SU-DHL-6 (cell line): Measurements from ENCODE around the gene DIAPH2.

Source experiments
- H2AFZ ChIP-seq: fragments of 200-600 bp; sonication (generic); 2 replicates; pipeline ENCODE4 v1.6.1; 2014; ENCODE audit warnings: low read depth, mild to moderate bottlenecking, moderate library complexity, mixed read lengths, antibody characterized with exemption, low read length; ENCODE audit not compliant: severe bottlenecking
- H3F3A ChIP-seq: fragments of 200-600 bp; shearing (Covaris generic); 2 replicates; pipeline ENCODE4 v1.6.0; 2016; ENCODE audit warnings: antibody characterized with exemption, mild to moderate bottlenecking; ENCODE audit not compliant: insufficient read depth
- H3K27ac ChIP-seq: fragments of 200-600 bp; sonication (generic); 2 replicates; pipeline ENCODE4 v1.5.1; 2016; ENCODE audit warnings: low read depth, mild to moderate bottlenecking, low read length, moderate library complexity, mixed read lengths
- H3K27me3 ChIP-seq: fragments of 200-600 bp; sonication (generic), shearing (Covaris generic); 2 replicates; pipeline ENCODE4 v1.6.0; 2014; ENCODE audit warnings: mild to moderate bottlenecking, low read length
- H3K36me3 ChIP-seq: fragments of 200-600 bp; sonication (generic); 2 replicates; pipeline ENCODE4 v1.6.1; 2014; ENCODE audit warnings: mild to moderate bottlenecking, low read length, mixed read lengths
- H3K4me2 ChIP-seq: fragments of 300-600, 200-600 bp; shearing (Covaris generic), sonication (generic); 2 replicates; pipeline ENCODE4 v1.6.0; 2014; ENCODE audit warnings: low read length, low read depth, mild to moderate bottlenecking; ENCODE audit not compliant: poor library complexity, severe bottlenecking
- H3K4me3 ChIP-seq: fragments of 200-600 bp; sonication (generic); 2 replicates; pipeline ENCODE4 v1.5.1; 2014; ENCODE audit warnings: antibody characterized with exemption, low read length, mild to moderate bottlenecking, mixed read lengths; ENCODE audit not compliant: insufficient read depth, poor library complexity, severe bottlenecking
- H3K79me2 ChIP-seq: fragments of 200-600 bp; sonication (generic); 2 replicates; pipeline ENCODE4 v1.6.1; 2014; ENCODE audit warnings: mild to moderate bottlenecking, low read length, moderate library complexity; ENCODE audit not compliant: insufficient read depth
- H3K9ac ChIP-seq: fragments of 200-600 bp; sonication (generic); 2 replicates; pipeline ENCODE4 v1.7.0; 2014; ENCODE audit warnings: mild to moderate bottlenecking, low read length
- H3K9me2 ChIP-seq: fragments of 200-600 bp; sonication (generic); replicated peaks from 2 replicates; pipeline ENCODE4 v1.6.1; 2014; ENCODE audit warnings: low read length; ENCODE audit not compliant: insufficient read depth
- H3K9me3 ChIP-seq: fragments of 200-600 bp; sonication (generic); 2 replicates; pipeline ENCODE4 v1.6.1; 2014; ENCODE audit warnings: low read length, mixed read lengths; ENCODE audit not compliant: insufficient read depth
- H4K20me1 ChIP-seq: fragments of 200-600 bp; sonication (generic); 2 replicates; pipeline ENCODE4 v1.6.1; 2014; ENCODE audit warnings: low read depth, mild to moderate bottlenecking, antibody characterized with exemption, low read length, moderate library complexity, mixed read lengths
- EZH2phosphoT487 ChIP-seq: fragments of 200-600 bp; sonication (generic), shearing (Covaris generic); conservative IDR thresholded peaks from 2 replicates; pipeline ENCODE4 v1.6.1; 2018; ENCODE audit warnings: mild to moderate bottlenecking, antibody characterized with exemption, low read length, moderate library complexity, mixed read lengths
- TF ChIP-seq, protein P1 (sequence below): fragments of 200-600 bp; sonication (generic); IDR thresholded peaks from one replicate; pipeline ENCODE4 v1.5.1; 2017; ENCODE audit warnings: antibody characterized with exemption, mild to moderate bottlenecking, low read length, moderate library complexity; ENCODE audit not compliant: insufficient read depth, poor library complexity, severe bottlenecking

Gene DIAPH2

DNA sequence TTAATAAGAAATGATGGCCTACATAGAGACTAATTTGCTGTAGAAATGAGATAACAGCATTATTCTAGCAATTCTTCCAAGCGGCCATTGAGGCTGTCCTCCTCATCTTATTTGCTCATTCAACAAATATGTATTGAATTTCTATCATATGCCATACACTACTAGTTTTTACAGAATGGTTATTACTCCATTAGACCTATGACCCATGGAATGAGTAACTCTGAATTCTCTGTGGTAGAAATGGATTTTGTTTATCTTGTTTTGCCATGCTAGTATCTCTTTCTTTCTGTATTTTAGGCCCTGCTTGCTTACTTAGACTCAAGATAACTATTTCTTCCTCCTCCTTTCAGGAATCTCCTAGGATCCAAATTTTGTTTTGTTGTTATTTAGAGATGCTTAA, 302.6 kb downstream of the DIAPH2 start:
- H3K4me3 ChIP-seq, result no peak overlapping the region
- H3F3A ChIP-seq, result no peaks in the 10 kb centered on the region
- H3K4me2 ChIP-seq, result no peak overlapping the region
- no peaks in the 10 kb centered on the region for H4K20me1 ChIP-seq
- H3K27ac ChIP-seq, result no peak overlapping the region
- no peak overlapping the region for H3K9ac ChIP-seq
- no peaks in the 10 kb centered on the region for H3K9me3 ChIP-seq
- H3K79me2 ChIP-seq, result no peaks in the 10 kb centered on the region
- H3K9me2 ChIP-seq, result no peaks in the 10 kb centered on the region
- no peaks in the 10 kb centered on the region for H3K36me3 ChIP-seq
- no peak for TF ChIP-seq EZH2phosphoT487
- TF ChIP-seq, protein P1, sequence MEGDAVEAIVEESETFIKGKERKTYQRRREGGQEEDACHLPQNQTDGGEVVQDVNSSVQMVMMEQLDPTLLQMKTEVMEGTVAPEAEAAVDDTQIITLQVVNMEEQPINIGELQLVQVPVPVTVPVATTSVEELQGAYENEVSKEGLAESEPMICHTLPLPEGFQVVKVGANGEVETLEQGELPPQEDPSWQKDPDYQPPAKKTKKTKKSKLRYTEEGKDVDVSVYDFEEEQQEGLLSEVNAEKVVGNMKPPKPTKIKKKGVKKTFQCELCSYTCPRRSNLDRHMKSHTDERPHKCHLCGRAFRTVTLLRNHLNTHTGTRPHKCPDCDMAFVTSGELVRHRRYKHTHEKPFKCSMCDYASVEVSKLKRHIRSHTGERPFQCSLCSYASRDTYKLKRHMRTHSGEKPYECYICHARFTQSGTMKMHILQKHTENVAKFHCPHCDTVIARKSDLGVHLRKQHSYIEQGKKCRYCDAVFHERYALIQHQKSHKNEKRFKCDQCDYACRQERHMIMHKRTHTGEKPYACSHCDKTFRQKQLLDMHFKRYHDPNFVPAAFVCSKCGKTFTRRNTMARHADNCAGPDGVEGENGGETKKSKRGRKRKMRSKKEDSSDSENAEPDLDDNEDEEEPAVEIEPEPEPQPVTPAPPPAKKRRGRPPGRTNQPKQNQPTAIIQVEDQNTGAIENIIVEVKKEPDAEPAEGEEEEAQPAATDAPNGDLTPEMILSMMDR, result no peak
- no peak overlapping the region for H2AFZ ChIP-seq
- no peaks in the 10 kb centered on the region for H3K27me3 ChIP-seq

DNA sequence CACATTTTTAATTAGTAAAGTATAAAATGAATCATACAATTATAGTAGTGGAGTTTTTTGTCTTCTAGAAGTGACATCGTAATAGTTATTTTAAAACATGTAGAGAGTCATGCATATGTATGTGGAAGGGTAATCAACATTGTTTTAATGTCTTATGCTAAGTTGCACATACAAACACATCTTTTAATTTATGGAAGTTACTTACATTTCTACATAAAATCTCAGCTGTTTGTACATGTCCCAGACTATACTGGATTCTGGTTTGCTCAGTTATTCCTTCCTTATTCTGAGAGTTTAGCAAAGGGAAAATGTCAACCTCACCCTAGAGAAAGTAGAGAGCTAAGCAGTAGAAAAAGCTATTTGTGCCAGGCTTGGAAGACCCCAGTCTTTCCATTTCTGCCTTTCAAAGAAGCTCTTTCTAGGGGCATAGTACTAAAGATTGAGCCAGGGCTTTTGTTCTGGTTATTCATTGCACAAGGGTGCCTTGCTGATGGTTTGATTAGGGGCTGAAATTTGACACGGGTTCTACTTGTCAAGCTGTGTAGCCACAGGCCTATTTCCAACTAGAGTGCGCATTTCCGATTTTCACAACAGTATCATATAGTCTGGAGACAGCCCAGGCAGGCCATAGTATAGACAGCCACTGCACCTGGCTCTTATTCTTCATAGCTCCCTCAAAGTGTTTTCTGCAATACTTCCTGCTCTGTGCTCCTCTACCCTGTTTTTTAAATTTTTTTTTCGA, 305.4 kb downstream of the DIAPH2 start:
- no peak overlapping the region for H3K4me2 ChIP-seq
- no peaks in the 10 kb centered on the region for H3K36me3 ChIP-seq
- no peaks in the 10 kb centered on the region for H3F3A ChIP-seq
- no peaks in the 10 kb centered on the region for H3K79me2 ChIP-seq
- no peak overlapping the region for H3K4me3 ChIP-seq
- no peaks in the 10 kb centered on the region for H3K27me3 ChIP-seq
- no peak overlapping the region for H3K9ac ChIP-seq
- TF ChIP-seq EZH2phosphoT487, result no peak
- TF ChIP-seq, protein P1, result no peak
- no peaks in the 10 kb centered on the region for H4K20me1 ChIP-seq
- H3K9me3 ChIP-seq, result no peaks in the 10 kb centered on the region
- no peaks in the 10 kb centered on the region for H3K9me2 ChIP-seq
- H2AFZ ChIP-seq, result no peak overlapping the region
- H3K27ac ChIP-seq, result no peak overlapping the region

DNA sequence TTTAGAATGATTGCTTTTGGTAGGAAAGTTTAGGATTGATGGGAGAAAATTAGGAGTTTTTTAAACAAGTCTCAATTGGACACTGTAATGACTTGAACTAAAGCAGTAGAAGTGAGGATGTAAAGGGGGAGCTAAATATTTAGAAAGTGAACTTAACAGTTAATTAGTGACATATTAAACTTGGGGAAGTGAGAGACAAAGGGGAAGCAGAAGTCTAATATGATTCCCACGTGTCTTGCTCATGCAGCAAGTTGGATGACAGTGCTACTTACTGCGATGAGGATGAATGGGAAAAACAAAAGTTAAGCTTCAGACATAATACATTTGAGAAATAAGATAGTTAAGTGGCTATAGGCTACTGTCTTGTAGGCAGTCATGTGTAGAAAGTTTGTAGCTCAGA, 309.5 kb downstream of the DIAPH2 start:
- H3K27ac ChIP-seq, result no peak overlapping the region
- H3F3A ChIP-seq, result no peaks in the 10 kb centered on the region
- H2AFZ ChIP-seq, result no peak overlapping the region
- H3K9me2 ChIP-seq, result no peaks in the 10 kb centered on the region
- no peaks in the 10 kb centered on the region for H3K36me3 ChIP-seq
- no peaks in the 10 kb centered on the region for H4K20me1 ChIP-seq
- no peaks in the 10 kb centered on the region for H3K79me2 ChIP-seq
- TF ChIP-seq, protein P1, result no peak
- no peak for TF ChIP-seq EZH2phosphoT487
- H3K9me3 ChIP-seq, result no peaks in the 10 kb centered on the region
- H3K4me3 ChIP-seq, result no peak overlapping the region
- H3K27me3 ChIP-seq, result no peaks in the 10 kb centered on the region
- no peak overlapping the region for H3K4me2 ChIP-seq
- H3K9ac ChIP-seq, result no peak overlapping the region
